HG03175 (cell line): ENCODE results near the gene SLAIN2.
A peak's percentile ranks its signal among the peaks of the same experiment; 100 is the strongest.
"Not testable (repeated sequence)": the region's sequence is repeated elsewhere in the genome, so short reads cannot be mapped to it uniquely, and the experiment has no call there.

Experiments used
- ATAC-seq: cut with Tn5 transposase; IDR thresholded peaks from one replicate; pipeline ENCODE4 v1.9.1; 2021; ENCODE audit warnings: mild to moderate bottlenecking, moderate library complexity; ENCODE audit not compliant: unreplicated experiment

The SLAIN2 gene

GRCh38 chr4:48340965-48341775 lies at the start of gene SLAIN2:
TSS of gene SLAIN2 (plus strand) at chr4:48341529. CDS start at chr4:48341740, 211 bp downstream.
- peak; percentile 85 for ATAC-seq

DNA sequence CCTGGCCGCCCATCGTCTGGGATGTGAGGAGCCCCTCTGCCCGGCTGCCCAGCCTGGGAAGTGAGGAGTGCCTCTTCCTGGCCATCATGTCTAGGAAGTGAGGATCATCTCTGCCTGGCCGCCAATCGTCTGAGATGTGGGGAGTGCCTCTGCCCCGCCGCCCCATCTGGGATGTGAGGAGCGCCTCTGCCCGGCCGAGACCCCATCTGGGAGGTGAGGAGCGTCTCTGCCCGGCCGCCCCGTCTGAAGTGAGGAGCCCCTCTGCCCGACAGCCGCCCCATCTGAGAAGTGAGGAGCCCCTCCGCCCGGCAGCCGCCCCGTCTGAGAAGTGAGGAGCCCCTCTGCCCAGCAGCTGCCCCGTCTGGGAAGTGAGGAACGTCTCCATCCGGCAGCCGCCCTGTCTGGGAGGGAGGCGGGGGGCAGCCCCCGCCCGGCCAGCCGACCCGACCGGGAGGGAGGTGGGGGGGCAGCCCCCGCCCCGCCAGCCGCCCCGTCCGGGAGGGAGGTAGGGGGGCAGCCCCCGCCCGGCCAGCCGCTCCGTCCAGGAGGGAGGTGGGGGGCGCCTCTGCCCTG lies 49.0 kb upstream of the SLAIN2 start:
- ATAC-seq, result not testable (repeated sequence)

- no peak for ATAC-seq
Observed at GRCh38 chr4:48295116-48295515, 46.2 kb upstream of the SLAIN2 start.

GRCh38 chr4:48296365-48296764 lies 45.0 kb upstream of the SLAIN2 start:
- peak; percentile 97 for ATAC-seq

- no peak for ATAC-seq
Observed at GRCh38 chr4:48297256-48297846, 44.0 kb upstream of the SLAIN2 start.

DNA sequence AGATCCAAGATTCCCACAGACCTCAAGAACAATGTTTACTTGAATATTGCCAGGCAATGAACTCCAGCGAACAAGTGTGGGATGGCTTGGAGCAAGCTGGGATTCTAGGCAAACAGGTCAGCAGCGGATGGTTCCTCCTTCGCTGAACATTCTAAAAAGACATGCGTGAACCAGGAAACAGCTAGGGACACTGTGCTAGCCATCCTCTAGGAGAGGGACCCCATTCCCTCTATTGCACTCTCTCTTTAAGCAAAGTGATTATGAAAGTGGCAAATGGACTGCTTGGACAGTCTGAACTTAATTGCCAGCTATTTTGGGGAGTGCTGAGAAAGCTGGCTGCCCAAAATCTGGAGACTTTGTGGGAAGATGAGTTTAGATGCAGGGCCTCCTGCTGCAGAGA lies 41.8 kb upstream of the SLAIN2 start:
- no peak for ATAC-seq

DNA sequence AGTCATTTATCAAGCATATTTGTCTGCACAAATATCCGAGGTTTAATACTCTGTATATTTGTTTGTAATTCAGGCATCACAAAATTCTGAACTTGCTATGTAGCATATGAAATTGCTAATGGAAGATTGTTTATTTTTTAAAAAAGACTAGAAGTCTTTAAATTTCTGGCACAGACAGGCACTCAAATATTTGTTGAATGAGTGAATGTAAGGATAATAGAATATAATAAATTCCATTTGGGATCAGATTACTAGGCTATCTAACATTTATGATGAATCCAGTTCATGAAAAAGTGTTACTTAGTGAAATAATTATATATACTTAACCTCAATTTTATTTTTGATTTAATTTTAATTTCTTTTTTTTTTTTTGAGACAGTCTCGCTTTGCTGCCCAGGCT lies 41.3 kb upstream of the SLAIN2 start:
- ATAC-seq, result no peak

- ATAC-seq, result no peak
Observed at GRCh38 chr4:48305508-48305907, 35.8 kb upstream of the SLAIN2 start.

GRCh38 chr4:48307528-48307927 lies 33.8 kb upstream of the SLAIN2 start:
- peak; percentile 68 for ATAC-seq

DNA sequence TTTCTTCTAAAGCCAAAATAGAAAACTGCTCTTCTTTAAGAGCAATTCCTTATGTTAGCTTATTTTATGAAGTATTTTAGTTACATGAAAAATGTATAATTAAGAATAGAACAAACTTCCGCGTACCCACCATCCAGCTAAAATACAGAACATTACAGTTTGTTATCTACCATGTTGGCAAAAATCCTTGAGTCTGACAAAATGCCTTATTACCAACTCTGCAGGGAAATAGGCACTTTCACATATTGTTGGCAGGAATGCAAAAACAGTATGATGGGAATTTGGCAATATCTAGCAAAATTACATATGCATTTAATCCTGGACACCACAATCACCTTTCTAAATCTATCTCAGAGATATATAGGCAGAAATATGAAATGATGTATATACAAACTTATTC lies 32.4 kb upstream of the SLAIN2 start:
- ATAC-seq, result no peak

DNA sequence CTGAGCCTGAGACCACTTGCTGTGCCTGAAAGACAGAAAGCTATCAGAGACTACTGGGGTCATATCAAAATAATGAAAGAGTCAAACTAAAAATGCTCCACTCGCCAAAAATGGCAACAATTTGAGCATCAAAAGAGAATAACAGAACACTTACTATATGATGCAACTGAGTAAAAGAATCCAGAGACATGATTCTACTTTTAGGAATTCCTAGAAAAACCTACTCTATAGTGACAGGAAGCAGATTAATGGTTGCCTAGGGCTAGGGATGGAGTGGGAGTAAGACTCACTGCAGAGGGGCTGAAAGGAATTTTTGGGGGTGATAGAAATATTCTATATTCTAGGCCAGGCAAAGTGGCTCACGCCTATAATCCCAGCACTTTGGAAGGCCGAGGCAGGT lies 29.4 kb upstream of the SLAIN2 start:
- ATAC-seq, result no peak

DNA sequence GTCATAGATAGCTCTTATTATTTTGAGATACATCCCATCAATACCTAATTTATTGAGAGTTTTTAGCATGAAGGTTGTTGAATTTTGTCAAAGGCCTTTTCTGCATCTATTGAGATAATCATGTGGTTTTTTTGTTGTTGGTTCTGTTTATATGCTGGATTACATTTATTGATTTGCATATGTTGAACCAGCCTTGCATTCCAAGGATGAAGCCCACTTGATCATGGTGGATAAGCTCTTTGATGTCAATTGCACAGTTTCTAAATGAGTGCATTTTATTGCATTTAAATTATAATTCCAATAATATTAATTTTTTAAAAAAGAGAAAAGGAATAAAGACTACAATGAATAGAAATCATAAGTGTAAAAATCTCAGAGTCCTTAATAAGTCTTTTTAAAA lies 26.6 kb upstream of the SLAIN2 start:
- not testable (repeated sequence) for ATAC-seq

DNA sequence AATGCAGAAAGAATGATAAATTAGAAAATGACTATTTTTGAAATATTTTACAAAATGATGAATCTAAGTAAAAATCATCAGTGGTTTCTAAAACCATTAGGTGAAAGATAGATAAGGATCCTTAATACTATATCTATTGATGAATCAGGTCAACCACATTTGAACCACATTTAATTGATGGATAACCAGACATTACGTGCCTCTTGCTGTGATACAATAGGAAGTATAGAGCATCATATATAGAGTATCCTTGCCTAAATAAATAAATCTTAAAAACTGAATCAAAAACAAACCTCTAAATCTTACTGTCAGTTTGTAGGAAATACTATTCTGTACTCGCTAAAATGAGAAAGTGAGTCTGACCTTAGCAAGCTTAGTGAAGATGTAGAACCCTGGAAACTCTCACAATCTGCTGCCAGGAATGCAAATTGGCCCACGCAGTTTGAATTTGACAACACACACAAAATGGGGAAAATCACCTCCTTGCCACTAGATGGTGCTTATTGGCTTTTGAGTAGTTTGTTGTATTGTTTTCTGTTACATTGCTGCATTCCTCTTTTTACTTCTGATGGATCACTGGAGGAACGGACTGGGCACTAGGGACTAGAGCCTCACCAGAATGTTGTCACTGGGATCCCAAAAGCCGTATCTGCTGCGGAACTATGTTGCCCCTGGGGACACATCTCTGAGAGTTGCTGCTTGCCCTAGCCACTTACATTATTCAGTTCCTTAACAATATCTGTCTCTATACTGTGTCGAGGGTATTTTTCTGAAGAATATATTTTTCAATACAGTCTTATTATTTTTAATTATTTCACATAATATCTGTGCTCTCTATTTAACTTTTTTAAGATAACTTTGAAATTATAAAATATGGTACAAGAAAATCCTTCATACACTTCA lies 25.4 kb upstream of the SLAIN2 start:
- peak; percentile 83 for ATAC-seq

DNA sequence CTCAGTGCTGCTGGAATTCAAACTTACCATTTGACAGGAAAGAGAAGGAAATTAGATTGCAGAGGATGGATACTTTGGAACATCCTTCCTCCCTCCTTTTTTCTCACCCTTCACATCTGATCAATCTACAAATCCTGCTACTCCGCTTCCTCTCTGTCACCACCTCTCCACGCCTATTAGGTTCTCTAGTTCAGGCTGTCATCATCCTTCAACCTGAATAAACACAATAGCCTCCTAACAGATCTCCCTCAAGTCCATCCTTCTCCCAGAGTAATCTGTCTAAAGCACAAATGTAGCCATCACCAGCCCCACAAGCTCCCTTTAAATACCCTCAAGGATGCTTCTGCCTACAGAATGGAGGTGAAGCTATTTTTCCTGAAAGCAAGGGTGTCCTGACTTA lies 20.0 kb upstream of the SLAIN2 start:
- no peak for ATAC-seq

GRCh38 chr4:48322063-48322462 lies 19.3 kb upstream of the SLAIN2 start:
- ATAC-seq, result no peak

DNA sequence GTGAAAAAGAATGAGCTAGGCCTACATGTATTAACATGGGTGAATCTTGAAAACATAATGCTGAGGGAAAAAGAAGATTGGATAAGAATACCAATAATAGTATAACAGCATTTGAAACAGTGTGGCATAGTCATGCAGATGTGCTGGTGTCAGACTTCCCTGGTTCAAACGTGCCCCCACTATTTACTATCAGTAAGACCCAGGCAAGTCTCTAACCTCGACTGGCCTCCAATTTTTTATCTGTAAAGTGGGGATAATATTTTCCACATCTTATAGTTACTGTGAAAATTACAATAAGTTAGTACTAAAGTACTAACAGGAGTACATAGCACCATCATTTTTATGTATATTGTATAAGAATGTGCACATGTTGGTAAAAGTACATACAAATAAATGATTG lies 17.0 kb upstream of the SLAIN2 start:
- ATAC-seq, result no peak

DNA sequence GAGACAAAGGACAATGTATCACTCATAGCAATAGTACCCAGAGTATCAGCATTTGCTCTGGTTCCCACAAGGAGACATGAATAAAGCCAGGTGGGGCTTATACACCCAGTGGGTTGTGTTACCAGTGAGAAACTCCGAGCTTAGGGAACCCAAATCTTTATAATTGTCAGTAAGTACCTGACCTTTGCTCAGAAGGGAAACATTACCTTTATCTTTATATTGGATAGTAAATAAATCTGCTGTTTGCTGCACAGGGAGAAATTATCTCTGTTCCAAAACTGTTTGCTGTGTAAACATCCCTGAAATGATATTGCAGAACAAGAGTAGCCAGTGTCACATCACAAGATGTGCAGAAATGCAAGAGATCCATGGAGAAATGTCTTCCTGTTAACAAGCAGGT lies 12.1 kb upstream of the SLAIN2 start:
- ATAC-seq, result no peak

DNA sequence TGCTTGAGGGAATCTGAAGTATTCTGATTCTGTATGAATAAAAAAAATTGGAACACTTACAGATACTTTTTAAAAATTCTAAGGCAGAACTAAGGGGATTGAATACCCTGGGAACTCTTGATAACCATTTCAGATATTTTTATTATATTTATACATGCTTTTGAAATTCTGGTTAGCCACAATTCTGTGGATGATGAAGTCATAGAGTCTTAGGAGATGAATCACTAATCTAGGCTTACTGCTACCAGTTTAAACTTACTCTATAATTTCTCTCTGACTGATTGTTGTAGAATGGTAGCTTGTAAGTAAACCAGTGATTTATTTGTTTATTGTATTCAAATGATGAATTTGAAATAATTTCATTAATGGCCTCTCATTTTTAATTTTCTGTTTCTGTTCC lies 11.4 kb upstream of the SLAIN2 start:
- ATAC-seq, result no peak

- no peak for ATAC-seq
Observed at GRCh38 chr4:48331577-48332330, 9.6 kb upstream of the SLAIN2 start.

DNA sequence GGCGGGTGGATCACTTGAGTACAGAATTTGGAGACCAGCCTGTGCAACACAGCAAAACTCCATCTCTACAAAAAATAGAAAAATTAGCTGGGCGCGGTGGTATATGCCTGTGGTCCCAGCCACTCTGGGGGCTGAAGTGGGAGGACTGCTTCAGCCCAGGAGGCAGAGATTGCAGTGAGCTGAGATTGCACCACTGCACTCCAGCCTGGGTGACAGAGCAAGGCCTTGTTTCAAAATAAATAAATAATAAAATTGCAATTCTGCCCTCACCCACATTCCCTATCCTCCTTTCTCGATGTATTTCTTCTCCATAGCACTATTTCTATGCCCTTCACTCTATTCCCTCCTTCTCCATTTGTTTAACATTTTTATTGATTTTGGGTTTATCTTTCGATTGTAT lies 8.7 kb upstream of the SLAIN2 start:
- no peak for ATAC-seq

DNA sequence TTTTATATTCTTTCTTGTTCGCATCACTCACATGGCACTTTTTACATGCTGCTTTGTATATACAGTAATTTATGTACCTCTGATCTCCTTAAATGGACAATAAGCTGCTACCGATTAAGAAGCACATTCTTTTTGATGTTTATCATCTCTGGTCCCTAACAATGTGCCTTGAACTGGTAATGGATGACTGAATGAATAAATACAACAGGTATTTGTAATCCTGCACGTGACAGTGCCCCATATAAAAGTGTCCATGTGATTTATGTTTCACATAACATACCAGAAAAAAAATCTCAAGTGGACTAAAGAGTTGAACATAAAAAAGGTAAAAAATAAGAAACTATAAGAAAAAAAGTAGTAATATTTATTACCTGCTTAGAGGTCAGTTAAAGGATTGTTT lies 7.7 kb upstream of the SLAIN2 start:
- ATAC-seq, result no peak
